ENCODE data around the gene LRRC8B. TPM values are rescaled to one million over a fixed set of nuclear protein-coding genes. Genes with fewer than 3 reads are reported as not detected.
"Not testable (repeated sequence)": the region's sequence is repeated elsewhere in the genome, so short reads cannot be mapped to it uniquely, and the experiment has no call there.

The LRRC8B gene
- 1.4 and 3.9 TPM in 2 replicates for total RNA-seq (2014; rRNA removed; shearing (Covaris generic))

DNA sequence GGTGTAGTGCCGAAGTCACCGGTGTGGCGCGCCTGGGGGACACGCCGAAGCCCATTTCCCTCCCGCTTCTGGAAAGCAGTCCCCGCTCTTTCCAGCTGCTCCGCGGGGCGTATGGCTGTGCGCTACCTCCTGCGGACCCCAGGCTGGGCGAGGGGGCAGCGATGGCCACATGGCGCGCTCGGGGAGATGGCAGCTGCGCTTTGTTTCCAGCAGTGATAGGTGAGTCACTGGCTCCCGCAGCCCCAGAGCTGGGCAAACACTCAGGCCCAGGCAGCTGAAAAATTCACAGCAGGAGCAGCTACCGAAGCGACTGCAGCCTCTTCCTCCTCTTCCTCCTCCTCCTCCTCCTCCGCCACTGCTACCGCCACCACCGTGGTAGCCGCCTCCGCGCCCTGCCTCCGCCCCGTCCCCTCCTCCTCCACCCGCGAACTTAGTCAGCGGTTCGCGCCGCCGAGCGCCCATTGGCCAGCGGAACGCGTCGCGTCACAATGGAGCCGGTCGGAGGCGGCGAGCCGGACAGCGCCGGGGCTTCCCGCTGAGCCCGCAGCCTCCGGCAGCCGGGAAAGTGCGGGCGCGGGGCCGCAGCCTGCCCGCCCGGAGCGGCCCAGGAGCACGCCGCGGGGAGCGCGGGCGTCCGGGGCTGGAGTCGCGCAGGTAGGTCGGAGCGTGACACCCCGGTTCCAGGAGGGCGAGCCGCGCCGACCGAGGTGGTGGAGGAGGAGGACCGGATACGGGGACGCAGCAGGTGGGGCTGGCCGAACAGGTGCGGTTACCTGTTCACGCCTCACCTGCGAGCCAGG, at the start of gene LRRC8B:
Gene LRRC8B (plus strand): TSS at position 461 of the 800 bp plus-strand sequence. CDS start 57,822 bp downstream, outside the sequence.
- peak; percentile 66 for DNase-seq (ENCODE audit: low spot score)

- DNase-seq (ENCODE audit: low spot score): no peak
Measured at GRCh38 chr1:89475269-89475668, 49.4 kb upstream of the LRRC8B start.

DNA sequence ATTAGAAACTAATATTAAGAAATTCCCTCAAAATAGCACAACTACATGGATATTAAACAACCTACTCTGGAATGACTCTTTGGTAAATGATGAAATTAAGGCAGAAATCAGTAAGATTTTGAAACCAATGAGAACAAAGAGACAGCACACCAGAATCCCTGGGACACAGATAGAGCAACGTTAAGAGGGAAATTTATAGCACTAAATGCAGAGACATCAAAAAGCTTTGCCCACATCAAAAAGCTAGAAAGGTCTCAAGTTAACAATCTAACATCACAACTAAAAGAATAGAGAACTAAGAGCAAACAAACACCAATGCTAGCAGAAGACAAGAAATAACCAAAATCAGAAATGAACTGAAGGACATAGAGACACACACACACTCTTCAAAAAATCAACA, 48.6 kb upstream of the LRRC8B start:
- DNase-seq (ENCODE audit: low spot score): no peak

GRCh38 chr1:89483010-89483756, 41.4 kb upstream of the LRRC8B start:
- peak; percentile 59 for DNase-seq (ENCODE audit: low spot score)

- no peak for DNase-seq (ENCODE audit: low spot score)
Measured at GRCh38 chr1:89483757-89484077, 40.9 kb upstream of the LRRC8B start.

- DNase-seq (ENCODE audit: low spot score): no peak
Measured at GRCh38 chr1:89484092-89485038, 40.3 kb upstream of the LRRC8B start.

- no peak for DNase-seq (ENCODE audit: low spot score)
Measured at GRCh38 chr1:89487972-89488371, 36.7 kb upstream of the LRRC8B start.

- DNase-seq (ENCODE audit: low spot score): no peak
Measured at GRCh38 chr1:89489047-89489729, 35.4 kb upstream of the LRRC8B start.

DNA sequence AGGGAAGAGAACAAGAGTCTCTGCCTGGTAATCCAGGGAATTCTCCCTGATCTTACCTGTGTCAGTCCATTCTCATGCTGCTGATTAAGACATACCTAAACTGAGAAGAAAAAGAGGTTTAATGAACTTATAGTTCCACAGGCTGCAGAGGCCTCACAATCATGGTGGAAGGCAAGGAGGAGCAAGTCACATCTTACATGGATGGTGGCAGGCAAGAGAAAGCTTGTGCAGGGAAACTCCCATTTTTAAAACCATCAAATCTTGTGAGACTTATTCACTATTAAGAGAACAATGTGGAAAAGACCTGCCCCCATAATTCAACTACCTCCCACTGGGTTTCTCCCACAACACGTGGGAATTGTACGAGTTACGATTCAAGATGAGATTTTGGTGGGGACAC, 34.2 kb upstream of the LRRC8B start:
- no peak for DNase-seq (ENCODE audit: low spot score)

DNA sequence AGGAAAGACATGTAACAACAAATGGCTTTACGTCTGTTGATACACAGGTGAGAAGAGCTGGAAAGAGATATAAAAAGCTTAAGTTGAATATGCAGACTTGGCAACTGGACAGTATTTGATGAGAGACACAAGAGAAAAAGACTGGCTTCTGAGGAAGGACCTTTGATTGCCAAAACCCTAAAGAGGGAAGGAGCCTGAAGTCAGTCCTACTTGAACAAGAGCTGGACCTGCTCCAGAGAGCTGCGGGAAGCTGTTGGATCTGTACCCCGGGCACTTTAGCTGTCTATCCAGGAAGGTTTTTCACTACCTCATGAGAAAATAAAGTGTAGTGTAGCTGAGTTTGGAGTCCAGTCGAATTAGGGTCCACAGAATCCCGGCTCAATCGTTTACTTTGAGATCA, 25.3 kb upstream of the LRRC8B start:
- DNase-seq (ENCODE audit: low spot score): no peak

DNA sequence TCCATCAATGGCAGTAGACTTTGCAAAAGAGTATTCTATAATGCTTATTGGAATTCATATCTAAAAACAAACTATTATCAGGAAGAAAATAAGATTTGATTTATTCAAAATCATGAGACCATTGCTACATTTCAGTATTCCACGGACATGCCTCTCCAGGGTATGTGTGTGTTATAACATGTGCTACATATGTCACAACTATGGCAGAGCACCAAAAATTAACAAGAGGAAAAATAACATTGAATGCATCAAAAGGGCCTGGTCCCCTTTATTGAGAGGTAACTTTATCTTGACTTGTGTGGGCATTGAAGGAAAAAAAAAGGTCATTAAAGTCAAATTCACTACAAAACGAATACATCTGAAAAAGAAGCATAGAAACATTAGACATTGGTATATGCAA, 22.6 kb upstream of the LRRC8B start:
- no peak for DNase-seq (ENCODE audit: low spot score)

- no peak for DNase-seq (ENCODE audit: low spot score)
Measured at GRCh38 chr1:89502895-89503294, 21.7 kb upstream of the LRRC8B start.

DNA sequence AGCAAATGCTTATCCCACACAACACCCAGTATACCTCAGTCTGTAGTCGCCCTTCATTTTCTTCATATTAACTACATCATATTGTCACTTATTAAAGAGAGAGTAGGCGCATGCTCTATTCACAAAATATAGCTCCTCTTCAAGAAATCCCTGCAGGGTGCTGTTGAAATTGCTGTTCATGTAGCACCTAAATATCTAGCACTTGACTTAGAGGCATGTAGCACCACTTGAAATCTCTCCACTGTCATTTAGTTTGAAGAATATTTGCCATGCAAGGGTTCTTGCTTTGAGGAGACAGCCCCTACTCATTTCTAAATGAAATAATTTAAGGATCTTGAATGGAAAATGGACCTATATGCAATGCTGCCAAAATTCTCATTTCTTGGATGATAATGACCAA, 20.9 kb upstream of the LRRC8B start:
- DNase-seq (ENCODE audit: low spot score): no peak

- not testable (repeated sequence) for DNase-seq (ENCODE audit: low spot score)
Measured at GRCh38 chr1:89510061-89510460, 14.6 kb upstream of the LRRC8B start.

DNA sequence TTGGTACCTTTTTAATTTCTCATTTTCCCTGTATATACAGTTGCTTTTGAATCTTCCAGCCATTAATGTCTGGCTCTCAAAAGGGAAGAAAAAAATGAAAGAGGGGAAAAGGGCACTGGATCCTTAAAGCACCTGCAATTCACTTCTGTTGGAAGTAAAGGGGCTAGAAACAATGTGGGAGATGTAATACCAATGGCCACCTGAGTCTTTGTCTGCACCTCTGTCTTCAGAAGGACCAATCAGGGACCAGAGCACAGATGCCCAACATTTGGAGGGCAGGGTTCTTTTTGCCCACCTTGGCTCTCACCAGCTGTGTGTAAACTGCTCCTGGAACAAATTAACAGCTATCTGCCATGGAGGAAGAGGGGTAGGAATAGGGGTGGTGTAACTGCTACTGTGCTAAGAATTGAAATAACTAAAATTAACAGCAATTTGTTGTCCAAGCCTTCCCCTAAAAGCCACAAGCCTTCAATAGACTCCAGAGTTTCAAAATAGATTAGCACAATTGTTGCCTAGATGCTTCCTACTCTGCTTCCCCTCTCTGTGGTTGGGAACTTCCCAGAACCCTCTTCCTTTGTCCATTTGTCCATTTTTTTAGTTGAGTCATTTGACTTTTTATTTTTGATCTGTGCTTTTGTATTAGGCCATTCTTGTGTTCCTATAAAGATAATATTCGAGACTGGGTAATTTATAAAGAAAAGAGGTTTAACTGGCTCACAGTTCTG, 11.5 kb upstream of the LRRC8B start:
- DNase-seq (ENCODE audit: low spot score): no peak

GRCh38 chr1:89516055-89516454, 8.6 kb upstream of the LRRC8B start:
- peak; percentile 54 for DNase-seq (ENCODE audit: low spot score)

DNA sequence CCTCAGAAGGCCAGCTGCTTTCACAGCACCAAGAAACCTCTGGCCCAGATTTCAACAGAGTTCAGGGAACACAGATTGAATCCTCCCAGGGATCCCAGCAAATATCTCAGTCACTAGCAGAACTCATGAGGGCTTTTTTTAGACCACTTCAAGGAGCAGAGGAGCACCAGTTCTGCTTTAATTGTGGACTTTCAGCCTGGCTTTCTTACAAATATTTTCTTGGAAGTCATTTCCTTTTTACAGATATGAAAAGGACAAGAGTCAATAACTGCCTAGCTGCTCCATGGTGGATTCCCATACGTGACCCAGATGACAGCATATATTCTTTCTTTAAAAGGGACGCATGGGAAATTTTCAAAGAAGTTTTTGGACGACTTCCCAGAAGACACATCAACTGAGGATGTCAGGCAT, 6.4 kb upstream of the LRRC8B start:
- no peak for DNase-seq (ENCODE audit: low spot score)

- DNase-seq (ENCODE audit: low spot score): no peak
Measured at GRCh38 chr1:89519779-89520358, 4.8 kb upstream of the LRRC8B start.

GRCh38 chr1:89521977-89522376, 2.7 kb upstream of the LRRC8B start:
- not testable (repeated sequence) for DNase-seq (ENCODE audit: low spot score)

Measured in A172 (cell line).